Activated T-helper 9 cell treated with anti-CD3 and anti-CD28 coated beads, Interleukin-2, amount 50 U/mL, for 16 hours (primary cell): ENCODE data around the gene SPOUT1.
A peak's percentile ranks its signal among the peaks of the same experiment; 100 is the strongest.

Source experiments
- DNase-seq: peaks from one replicate; pipeline ENCODE4 v3.0.0-alpha.2; 2020; ENCODE audit warnings: low read depth

Gene SPOUT1

GRCh38 chr9:128836509-128837145 lies 7.0 kb upstream of the SPOUT1 start:
- DNase-seq = no peak

GRCh38 chr9:128835246-128836210 lies 5.9 kb upstream of the SPOUT1 start:
- no peak for DNase-seq

- DNase-seq = no peak
These were observed 4.1 kb upstream of the SPOUT1 start for GRCh38 chr9:128833696-128834095.

GRCh38 chr9:128828719-128829452 lies 708 bp downstream of the SPOUT1 start:
- no peak for DNase-seq

GRCh38 chr9:128828267-128828666 lies 1.3 kb downstream of the SPOUT1 start:
- DNase-seq = no peak

- no peak for DNase-seq
These were observed 3.5 kb downstream of the SPOUT1 start for GRCh38 chr9:128825923-128826700.

GRCh38 chr9:128824911-128825310 lies 4.7 kb downstream of the SPOUT1 start:
- DNase-seq = no peak

GRCh38 chr9:128823903-128824406 lies 5.6 kb downstream of the SPOUT1 start:
- DNase-seq = no peak

- DNase-seq = no peak
These were observed 6.2 kb downstream of the SPOUT1 start for GRCh38 chr9:128823362-128823902.

- DNase-seq = no peak
These were observed 7.1 kb downstream of the SPOUT1 start for GRCh38 chr9:128822407-128823042.

GRCh38 chr9:128821584-128822406 lies 7.8 kb downstream of the SPOUT1 start:
- no peak for DNase-seq

- DNase-seq = no peak
These were observed 8.7 kb downstream of the SPOUT1 start for GRCh38 chr9:128820665-128821583.

- no peak for DNase-seq
These were observed 9.6 kb downstream of the SPOUT1 start for GRCh38 chr9:128819716-128820664.

GRCh38 chr9:128818839-128819715 lies 10.5 kb downstream of the SPOUT1 start:
- DNase-seq = peak; percentile 25

- DNase-seq = peak; percentile 97
These were observed 11.3 kb downstream of the SPOUT1 start, which contains the start of gene ENDOG for GRCh38 chr9:128818099-128818838. Gene ENDOG, plus strand, starts transcription at chr9:128818500. Its CDS starts 185 bp downstream, at chr9:128818685.

GRCh38 chr9:128810873-128811272 lies 18.7 kb downstream of the SPOUT1 start:
- DNase-seq = no peak
